T-helper 9 cell (primary cell): ENCODE results near the gene UTS2.

Source experiments
- DNase-seq: peaks from one replicate; pipeline ENCODE4 v3.0.0-alpha.2; 2020

The UTS2 gene

GRCh38 chr1:7809742-7810141 is 43.1 kb downstream of the UTS2 start:
- DNase-seq = no peak

- DNase-seq = no peak
Measured at GRCh38 chr1:7808253-7808844, 44.5 kb downstream of the UTS2 start.

GRCh38 chr1:7805460-7805859 is 47.4 kb downstream of the UTS2 start:
- no peak for DNase-seq
